ENCODE measurements around the gene IQCB1. TPM values are rescaled to one million over a fixed set of nuclear protein-coding genes. Genes with fewer than 3 reads are reported as not detected.
"Not testable (repeated sequence)": the region's sequence is repeated elsewhere in the genome, so short reads cannot be mapped to it uniquely, and the experiment has no call there.

IQCB1 gene
- total RNA-seq (41.1 TPM), polyA plus RNA-seq (13.0 TPM)

GRCh38 chr3:121834671-121835464 is at the start of gene IQCB1, which contains the start of gene EAF2:
Gene IQCB1 (minus strand): TSS chr3:121835060. CDS start chr3:121828960, 6,100 bp downstream.
Gene EAF2 (plus strand): TSS chr3:121835209. CDS start chr3:121835286, 77 bp downstream.
- Histone ChIP-seq H3K36me3 (ENCODE audit: insufficient read depth) (peaks cover 2% of the 10 kb centered on the region), H3K27ac (ENCODE audit: low read depth) (peak within 1 kb of the TSS; percentile 84), H3K4me1 (ENCODE audit: insufficient read depth) (peaks cover 1% of the 10 kb centered on the region), H3K4me3 (ENCODE audit: low read depth, low read length) (peak within 1 kb of the TSS; percentile 85)
- DNase-seq (ENCODE audit: extremely low spot score): peak; percentile 89
- under 1% methylated on average over 54 of the region's 54 CpGs for WGBS

GRCh38 chr3:121883507-121883906 is 48.6 kb upstream of the IQCB1 start:
- Histone ChIP-seq H3K4me1 (ENCODE audit: insufficient read depth) (no peaks in the 10 kb centered on the region), H3K27ac (ENCODE audit: low read depth) (no peak overlapping the region), H3K4me3 (ENCODE audit: low read depth, low read length) (no peak overlapping the region), H3K36me3 (ENCODE audit: insufficient read depth) (no peaks in the 10 kb centered on the region)
- no peak for DNase-seq (ENCODE audit: extremely low spot score)
- WGBS: 31% methylated on average over 1 of the region's 1 CpG

GRCh38 chr3:121878411-121878810 is 43.6 kb upstream of the IQCB1 start:
- no peak for DNase-seq (ENCODE audit: extremely low spot score)
- H3K27ac ChIP-seq (ENCODE audit: low read depth): no peak overlapping the region
- no peak overlapping the region for H3K4me3 ChIP-seq (ENCODE audit: low read depth, low read length)
- 38% methylated on average over 1 of the region's 1 CpG for WGBS
- H3K36me3 ChIP-seq (ENCODE audit: insufficient read depth): no peaks in the 10 kb centered on the region
- H3K4me1 ChIP-seq (ENCODE audit: insufficient read depth): no peaks in the 10 kb centered on the region

GRCh38 chr3:121871430-121871829 is 36.6 kb upstream of the IQCB1 start:
- Histone ChIP-seq H3K4me1 (ENCODE audit: insufficient read depth) (no peaks in the 10 kb centered on the region), H3K4me3 (ENCODE audit: low read depth, low read length) (no peak overlapping the region), H3K36me3 (ENCODE audit: insufficient read depth) (no peaks in the 10 kb centered on the region), H3K27ac (ENCODE audit: low read depth) (no peak overlapping the region)
- 71% methylated on average over 1 of the region's 1 CpG for WGBS
- no peak for DNase-seq (ENCODE audit: extremely low spot score)

GRCh38 chr3:121870717-121871116 is 35.9 kb upstream of the IQCB1 start:
- no peak overlapping the region for H3K27ac ChIP-seq (ENCODE audit: low read depth)
- H3K4me3 ChIP-seq (ENCODE audit: low read depth, low read length): no peak overlapping the region
- H3K4me1 ChIP-seq (ENCODE audit: insufficient read depth): no peaks in the 10 kb centered on the region
- H3K36me3 ChIP-seq (ENCODE audit: insufficient read depth): no peaks in the 10 kb centered on the region
- no peak for DNase-seq (ENCODE audit: extremely low spot score)

- Histone ChIP-seq H3K4me1 (ENCODE audit: insufficient read depth) (no peaks in the 10 kb centered on the region), H3K36me3 (ENCODE audit: insufficient read depth) (no peaks in the 10 kb centered on the region), H3K27ac (ENCODE audit: low read depth) (no peak overlapping the region), H3K4me3 (ENCODE audit: low read depth, low read length) (no peak overlapping the region)
- DNase-seq (ENCODE audit: extremely low spot score): no peak
- 88% methylated on average over 2 of the region's 2 CpGs for WGBS
Measured at GRCh38 chr3:121869736-121870135, 34.9 kb upstream of the IQCB1 start.

- Histone ChIP-seq H3K36me3 (ENCODE audit: insufficient read depth) (no peaks in the 10 kb centered on the region), H3K4me3 (ENCODE audit: low read depth, low read length) (no peak overlapping the region), H3K4me1 (ENCODE audit: insufficient read depth) (no peaks in the 10 kb centered on the region), H3K27ac (ENCODE audit: low read depth) (no peak overlapping the region)
- no peak for DNase-seq (ENCODE audit: extremely low spot score)
Measured at GRCh38 chr3:121863801-121864200, 28.9 kb upstream of the IQCB1 start.

GRCh38 chr3:121863247-121863646 is 28.4 kb upstream of the IQCB1 start:
- H3K27ac ChIP-seq (ENCODE audit: low read depth); H3K4me3 ChIP-seq (ENCODE audit: low read depth, low read length); H3K4me1 ChIP-seq (ENCODE audit: insufficient read depth); DNase-seq (ENCODE audit: extremely low spot score); H3K36me3 ChIP-seq (ENCODE audit: insufficient read depth): not testable (repeated sequence)
- 97% methylated on average over 9 of the region's 9 CpGs for WGBS

GRCh38 chr3:121857778-121858177 is 22.9 kb upstream of the IQCB1 start:
- not testable (repeated sequence) for H3K36me3 ChIP-seq (ENCODE audit: insufficient read depth); H3K4me3 ChIP-seq (ENCODE audit: low read depth, low read length); DNase-seq (ENCODE audit: extremely low spot score); H3K4me1 ChIP-seq (ENCODE audit: insufficient read depth); H3K27ac ChIP-seq (ENCODE audit: low read depth)
- WGBS: 95% methylated on average over 4 of the region's 5 CpGs

GRCh38 chr3:121855555-121855954 is 20.7 kb upstream of the IQCB1 start:
- no peak for DNase-seq (ENCODE audit: extremely low spot score)
- 31% methylated on average over 5 of the region's 5 CpGs for WGBS
- H3K27ac ChIP-seq (ENCODE audit: low read depth): no peak overlapping the region
- H3K4me1 ChIP-seq (ENCODE audit: insufficient read depth): no peaks in the 10 kb centered on the region
- H3K36me3 ChIP-seq (ENCODE audit: insufficient read depth): no peaks in the 10 kb centered on the region
- no peak overlapping the region for H3K4me3 ChIP-seq (ENCODE audit: low read depth, low read length)

- Histone ChIP-seq H3K36me3 (ENCODE audit: insufficient read depth) (no peaks in the 10 kb centered on the region), H3K27ac (ENCODE audit: low read depth) (no peak overlapping the region), H3K4me1 (ENCODE audit: insufficient read depth) (no peaks in the 10 kb centered on the region), H3K4me3 (ENCODE audit: low read depth, low read length) (no peak overlapping the region)
- 85% methylated on average over 2 of the region's 2 CpGs for WGBS
- peak; percentile 4 for DNase-seq (ENCODE audit: extremely low spot score)
Measured at GRCh38 chr3:121852256-121852655, 17.4 kb upstream of the IQCB1 start.

GRCh38 chr3:121844892-121845291 is 10.0 kb upstream of the IQCB1 start:
- no peak overlapping the region for H3K4me3 ChIP-seq (ENCODE audit: low read depth, low read length)
- DNase-seq (ENCODE audit: extremely low spot score): no peak
- no peaks in the 10 kb centered on the region for H3K4me1 ChIP-seq (ENCODE audit: insufficient read depth)
- H3K27ac ChIP-seq (ENCODE audit: low read depth): no peak overlapping the region
- H3K36me3 ChIP-seq (ENCODE audit: insufficient read depth): no peaks in the 10 kb centered on the region
- WGBS: 90% methylated on average over 7 of the region's 7 CpGs

GRCh38 chr3:121839962-121840361 is 5.1 kb upstream of the IQCB1 start:
- 97% methylated on average over 23 of the region's 23 CpGs for WGBS
- Histone ChIP-seq H3K36me3 (ENCODE audit: insufficient read depth) (no peaks in the 10 kb centered on the region), H3K4me3 (ENCODE audit: low read depth, low read length) (no peak overlapping the region), H3K27ac (ENCODE audit: low read depth) (no peak overlapping the region), H3K4me1 (ENCODE audit: insufficient read depth) (no peaks in the 10 kb centered on the region)
- no peak for DNase-seq (ENCODE audit: extremely low spot score)

- Histone ChIP-seq H3K36me3 (ENCODE audit: insufficient read depth) (no peaks in the 10 kb centered on the region), H3K4me1 (ENCODE audit: insufficient read depth) (no peaks in the 10 kb centered on the region), H3K27ac (ENCODE audit: low read depth) (no peak overlapping the region), H3K4me3 (ENCODE audit: low read depth, low read length) (no peak overlapping the region)
- WGBS: 80% methylated on average over 3 of the region's 3 CpGs
- no peak for DNase-seq (ENCODE audit: extremely low spot score)
Measured at GRCh38 chr3:121836481-121836880, 1.6 kb upstream of the IQCB1 start.

Measured in urinary bladder (tissue), 4 donors.